ENCODE results near the gene NLGN1. TPM values are rescaled to one million over a fixed set of nuclear protein-coding genes. Genes with fewer than 3 reads are reported as not detected.

Gene NLGN1
- total RNA-seq, 3 donors from 2014 or later = 0.43 to 14.3 (median 2.0) TPM

DNA sequence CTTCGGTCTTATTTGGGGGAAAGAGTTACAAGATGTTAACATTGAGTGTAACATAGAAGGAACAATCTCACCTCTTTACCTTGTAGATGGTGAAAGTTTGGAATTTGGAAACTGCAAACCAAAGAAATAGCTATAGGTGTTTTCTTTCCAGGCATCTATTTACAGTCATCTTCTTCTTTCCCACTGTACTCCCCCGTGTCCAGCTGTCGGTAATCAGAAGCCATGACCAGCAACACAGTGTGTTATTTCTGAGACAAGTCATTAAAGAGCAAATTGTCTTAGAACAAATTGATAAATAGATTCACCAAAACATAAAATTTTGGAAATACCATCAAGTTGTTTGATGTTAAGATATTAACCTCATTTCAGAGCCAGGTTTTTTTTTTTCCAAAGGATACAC lies 871.0 kb downstream of the NLGN1 start:
- TF ChIP-seq, protein P1, sequence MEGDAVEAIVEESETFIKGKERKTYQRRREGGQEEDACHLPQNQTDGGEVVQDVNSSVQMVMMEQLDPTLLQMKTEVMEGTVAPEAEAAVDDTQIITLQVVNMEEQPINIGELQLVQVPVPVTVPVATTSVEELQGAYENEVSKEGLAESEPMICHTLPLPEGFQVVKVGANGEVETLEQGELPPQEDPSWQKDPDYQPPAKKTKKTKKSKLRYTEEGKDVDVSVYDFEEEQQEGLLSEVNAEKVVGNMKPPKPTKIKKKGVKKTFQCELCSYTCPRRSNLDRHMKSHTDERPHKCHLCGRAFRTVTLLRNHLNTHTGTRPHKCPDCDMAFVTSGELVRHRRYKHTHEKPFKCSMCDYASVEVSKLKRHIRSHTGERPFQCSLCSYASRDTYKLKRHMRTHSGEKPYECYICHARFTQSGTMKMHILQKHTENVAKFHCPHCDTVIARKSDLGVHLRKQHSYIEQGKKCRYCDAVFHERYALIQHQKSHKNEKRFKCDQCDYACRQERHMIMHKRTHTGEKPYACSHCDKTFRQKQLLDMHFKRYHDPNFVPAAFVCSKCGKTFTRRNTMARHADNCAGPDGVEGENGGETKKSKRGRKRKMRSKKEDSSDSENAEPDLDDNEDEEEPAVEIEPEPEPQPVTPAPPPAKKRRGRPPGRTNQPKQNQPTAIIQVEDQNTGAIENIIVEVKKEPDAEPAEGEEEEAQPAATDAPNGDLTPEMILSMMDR (IDR thresholded peaks at IDR 0.05) = no peak
- Histone ChIP-seq H3K4me3 (no peak overlapping the region), H3K36me3 (ENCODE audit: low read depth) (no peaks in the 10 kb centered on the region), H3K9me3 (no peaks in the 10 kb centered on the region), H3K4me1 (ENCODE audit: low read depth) (no peaks in the 10 kb centered on the region)
- no peak for ATAC-seq
- intact Hi-C loops (cut with DNase I, micrococcal nuclease) = no loop called here
- no peak for DNase-seq

DNA sequence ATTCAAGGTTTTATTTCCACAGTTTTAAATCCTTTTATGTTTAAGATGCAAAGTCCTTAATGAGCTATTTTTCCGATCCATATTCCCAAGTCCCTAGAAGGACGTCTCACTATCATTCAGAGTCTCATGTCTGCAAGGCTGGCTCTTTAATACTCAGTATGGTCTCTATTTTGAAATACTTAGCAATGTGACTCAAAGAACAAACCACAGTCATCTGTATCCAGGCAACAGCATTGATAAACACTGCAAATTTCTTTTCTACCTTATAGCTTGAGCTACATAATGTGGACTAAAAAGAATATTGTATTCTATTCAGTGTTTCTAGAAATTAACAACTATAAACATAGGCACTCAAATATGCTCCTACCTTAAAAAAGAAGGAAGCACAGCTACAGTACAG lies 873.3 kb downstream of the NLGN1 start:
- intact Hi-C loops (cut with DNase I, micrococcal nuclease) = no loop called here
- Histone ChIP-seq H3K4me3 (no peak overlapping the region), H3K36me3 (ENCODE audit: low read depth) (no peaks in the 10 kb centered on the region), H3K9me3 (no peaks in the 10 kb centered on the region), H3K4me1 (ENCODE audit: low read depth) (no peaks in the 10 kb centered on the region)
- DNase-seq = no peak
- TF ChIP-seq, protein P1 (IDR thresholded peaks at IDR 0.05) = no peak
- ATAC-seq = no peak

DNA sequence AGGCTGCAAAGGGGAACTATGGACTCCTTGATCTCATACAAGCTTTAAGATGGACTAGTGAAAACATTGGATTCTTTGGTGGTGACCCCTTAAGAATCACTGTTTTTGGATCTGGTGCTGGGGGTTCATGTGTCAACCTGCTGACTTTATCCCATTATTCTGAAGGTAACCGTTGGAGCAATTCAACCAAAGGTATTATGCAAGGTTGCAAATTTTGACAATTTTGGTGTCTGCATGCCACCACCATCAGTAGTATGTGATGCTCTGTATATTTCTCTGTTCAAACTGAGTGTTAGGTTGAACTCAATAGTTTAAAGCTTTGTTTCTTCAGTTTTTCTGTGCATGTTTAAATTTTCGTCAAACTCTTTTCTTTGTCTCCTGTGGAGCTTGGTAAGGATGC lies 877.8 kb downstream of the NLGN1 start:
- ATAC-seq = no peak
- intact Hi-C loops (cut with DNase I, micrococcal nuclease) = no loop called here
- TF ChIP-seq, protein P1 (IDR thresholded peaks at IDR 0.05) = no peak
- Histone ChIP-seq H3K36me3 (ENCODE audit: low read depth) (no peaks in the 10 kb centered on the region), H3K4me1 (ENCODE audit: low read depth) (no peaks in the 10 kb centered on the region), H3K4me3 (no peak overlapping the region), H3K9me3 (no peaks in the 10 kb centered on the region)
- DNase-seq = no peak

DNA sequence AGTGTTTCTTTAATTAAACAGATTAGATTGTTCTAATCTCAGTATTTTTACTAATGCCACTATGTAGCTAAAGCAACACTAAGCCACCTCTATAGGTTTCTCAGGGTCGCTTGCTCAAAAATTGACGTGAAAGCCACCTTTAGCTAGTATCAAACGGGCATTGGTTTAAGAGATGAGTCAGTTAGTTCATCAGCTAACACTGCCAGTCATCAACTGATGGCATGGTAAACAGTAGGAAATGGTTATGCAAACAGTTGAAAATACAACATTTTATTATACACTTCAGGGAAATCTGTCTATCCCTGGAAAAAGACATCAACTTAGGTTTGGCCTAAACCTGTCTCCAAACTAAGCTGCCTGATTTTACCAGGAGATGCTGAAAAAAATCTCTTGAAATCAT lies 879.3 kb downstream of the NLGN1 start:
- TF ChIP-seq, protein P1 (IDR thresholded peaks at IDR 0.05) = no peak
- Histone ChIP-seq H3K4me3 (no peak overlapping the region), H3K4me1 (ENCODE audit: low read depth) (no peaks in the 10 kb centered on the region), H3K36me3 (ENCODE audit: low read depth) (no peaks in the 10 kb centered on the region), H3K9me3 (no peaks in the 10 kb centered on the region)
- intact Hi-C loops (cut with DNase I, micrococcal nuclease) = no loop called here
- ATAC-seq (no peak), DNase-seq (no peak)

DNA sequence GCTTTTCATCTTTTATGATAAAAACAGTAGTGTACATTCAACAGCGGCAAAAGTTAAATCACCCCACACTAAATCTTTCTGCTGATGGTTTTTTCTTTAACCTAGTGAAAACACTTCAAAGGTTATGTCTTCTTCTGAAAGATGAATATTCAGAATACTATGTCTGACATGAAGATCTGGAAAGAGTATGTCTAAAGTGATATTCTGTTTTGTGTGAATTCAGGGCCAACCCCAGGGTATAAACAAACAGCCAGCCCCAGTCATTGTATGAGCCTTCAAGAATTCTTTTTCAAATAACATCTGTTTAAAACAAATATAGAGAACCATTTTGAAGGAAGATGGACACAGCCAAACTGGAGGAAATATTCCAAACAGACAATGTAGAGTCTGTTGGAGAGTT lies 880.5 kb downstream of the NLGN1 start:
- H3K4me3 ChIP-seq = no peak overlapping the region
- ATAC-seq (no peak), DNase-seq (no peak)
- H3K36me3 ChIP-seq (ENCODE audit: low read depth) = no peaks in the 10 kb centered on the region
- intact Hi-C loops (cut with DNase I, micrococcal nuclease) = no loop called here
- H3K4me1 ChIP-seq (ENCODE audit: low read depth) = no peaks in the 10 kb centered on the region
- H3K9me3 ChIP-seq = no peaks in the 10 kb centered on the region
- TF ChIP-seq, protein P1 (IDR thresholded peaks at IDR 0.05) = no peak

DNA sequence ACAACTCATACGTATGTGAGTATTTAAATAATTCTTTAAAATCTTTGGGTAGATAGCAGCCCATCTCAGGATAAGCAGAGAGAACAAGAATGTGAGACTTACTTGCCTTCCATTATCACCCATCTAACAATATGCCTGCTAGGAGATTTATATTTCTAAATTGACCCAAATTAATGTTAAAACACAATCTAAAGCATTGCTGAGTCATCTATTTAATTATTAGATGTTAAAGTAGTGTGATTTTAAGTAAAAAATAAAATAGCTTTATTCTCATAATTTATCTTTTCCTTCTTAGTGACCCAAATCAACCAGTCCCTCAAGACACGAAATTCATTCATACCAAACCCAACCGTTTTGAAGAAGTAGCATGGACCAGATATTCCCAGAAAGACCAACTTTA lies 882.6 kb downstream of the NLGN1 start:
- no peaks in the 10 kb centered on the region for H3K36me3 ChIP-seq (ENCODE audit: low read depth)
- TF ChIP-seq, protein P1 (IDR thresholded peaks at IDR 0.05) = no peak
- H3K4me1 ChIP-seq (ENCODE audit: low read depth) = no peaks in the 10 kb centered on the region
- intact Hi-C loops (cut with DNase I, micrococcal nuclease) = no loop called here
- H3K4me3 ChIP-seq = no peak overlapping the region
- DNase-seq (no peak), ATAC-seq (no peak)
- H3K9me3 ChIP-seq = no peaks in the 10 kb centered on the region
